Adrenal gland (tissue), 12 donors: ENCODE measurements around the gene PARD3B. TPM values are rescaled to one million over a fixed set of nuclear protein-coding genes. Genes with fewer than 3 reads are reported as not detected.

Source experiments
- DNase-seq, 7 donors: peaks; one replicate each; pipeline ENCODE4 v3.0.0-alpha.2; 2019 to 2020
- H3K27ac ChIP-seq, 5 donors: fragments of 200-600 bp; sonication (generic) in 4 of 5; 1 replicate in 3 of 5; 2 replicates in 2 of 5; pipeline versions ENCODE4 v1.5.1 to v1.8.0; 2016 to 2020; ENCODE audit warnings: mild to moderate bottlenecking in 1 of 5
- H3K27me3 ChIP-seq: fragments of 200-600 bp; 2 replicates; pipeline ENCODE4 v1.8.0; 2021
- H3K36me3 ChIP-seq, 2 donors: fragments of 200-600 bp; replicated peaks in 1 of 2; 1 replicate in 1 of 2; 2 replicates in 1 of 2; pipeline versions ENCODE4 v1.5.1 to v1.8.0; 2018 to 2022
- H3K4me1 ChIP-seq, 2 donors: fragments of 200-600 bp; replicated peaks in 1 of 2; 1 replicate in 1 of 2; 2 replicates in 1 of 2; pipeline versions ENCODE4 v1.5.1 to v1.8.0; 2018 to 2021
- H3K4me3 ChIP-seq, 4 donors: fragments of 200-600 bp; sonication (generic) in 3 of 4; one replicate each; pipeline ENCODE4 v1.5.1; 2016 to 2018
- H3K9me3 ChIP-seq, 3 donors: fragments of 200-600 bp; sonication (generic) in 1 of 3; replicated peaks in 1 of 3; 1 replicate in 2 of 3; 2 replicates in 1 of 3; pipeline versions ENCODE4 v1.5.1 to v1.8.0; 2016 to 2021
- CTCF ChIP-seq, 6 experiments: fragments of 450-650 bp in 4 of 6; fragments of 200-600 bp in 2 of 6; sonication (generic) in 1 of 6; IDR thresholded peaks; 1 replicate in 5 of 6; 2 replicates in 1 of 6; pipeline versions ENCODE4 v1.5.1 to v1.8.0; 2016 to 2021; ENCODE audit warnings: antibody characterized with exemption in 6 of 6, mild to moderate bottlenecking in 2 of 6, moderate library complexity in 1 of 6
- POLR2A ChIP-seq, 2 donors: fragments of 450-650 bp; IDR thresholded peaks; one replicate each; pipeline ENCODE4 v1.6.1; 2017; ENCODE audit warnings: antibody characterized with exemption in 2 of 2, mild to moderate bottlenecking in 2 of 2, moderate library complexity in 1 of 2
- WGBS, 4 donors: extraction: QIAGEN DNeasy Blood & Tissue Kit in 2 of 4; methylation state at CpG; one replicate each; pipeline versions ENCODE4 v1.1.5 to v1.1.7; 2013 to 2017; 5-methylcytosine and 5-hydroxymethylcytosine counted together
- intact Hi-C, 2 donors: fragments of 100-400 bp; cut with DNase I; formaldehyde crosslinking; loops; one replicate each; pipeline versions ENCODE4 v1.14.1 to v1.15.0; 2022 to 2023
- polyA plus RNA-seq, 3 donors: library from polyadenylated mRNA; stranded (reverse); fragments of 200-250 nt in 2 of 3; fragments of 350-450 nt in 1 of 3; fragmentation: Illumina TruSeq in 1 of 3; extraction: RNeasy Lipid Tissue Mini Kit (QIAGEN cat#74804) in 1 of 3; gene quantifications; one replicate each; pipeline ENCODE4 v1.2.3, GENCODE V29; 2013 to 2014
- total RNA-seq, 9 donors: library from RNA; depleted of rRNA in 4 of 9; stranded (reverse); fragments of >200 nt in 4 of 9; fragments of 120-200 nt in 1 of 9; fragmentation: NEBNext Ultra II Directional in 1 of 9; extraction: Animal tissue kit (Norgen Biotek cat#: 25700) in 1 of 9; gene quantifications; one replicate each; pipeline versions ENCODE4 v1.1.0 to v1.2.4, GENCODE V29; 2013 to 2023
- donor health status: healthy with polysubstance abuse.
- donor health status: Bipolar disorder and iron deficiency.
- donor health status: DM: yes; HTN: yes; CAD: no.
- donor health status: DM: no; HTN: no; CAD: no.
- donor health status: DM: no; HTN: no; CAD: no.
- donor health status: DM: yes; HTN: yes; CAD: no.

Gene PARD3B
- total and polyA plus RNA-seq, 12 donors = 1.9 to 20.4 (median 9.5) TPM

GRCh38 chr2:205259121-205259520 is 713.8 kb downstream of the PARD3B start:
- 87 to 93% (median 88%) methylated on average over 2 of the region's 2 CpGs for WGBS, 4 donors
- Histone ChIP-seq H3K27me3 (no peaks in the 10 kb centered on the region), H3K36me3 (no peaks in the 10 kb centered on the region), H3K4me1 (no peaks in the 10 kb centered on the region), H3K27ac (no peak overlapping the region), H3K9me3 (no peaks in the 10 kb centered on the region), H3K4me3 (no peak overlapping the region)
- intact Hi-C loops = no loop called here
- TF ChIP-seq CTCF (IDR thresholded peaks at IDR 0.05) (no peak), POLR2A (IDR thresholded peaks at IDR 0.05) (no peak)
- DNase-seq = no peak

GRCh38 chr2:205261516-205262020 is 716.3 kb downstream of the PARD3B start:
- Histone ChIP-seq H3K36me3 (no peaks in the 10 kb centered on the region), H3K9me3 (no peaks in the 10 kb centered on the region), H3K4me1 (no peaks in the 10 kb centered on the region), H3K27ac (no peak overlapping the region), H3K27me3 (no peaks in the 10 kb centered on the region), H3K4me3 (no peak overlapping the region)
- no peak for DNase-seq
- intact Hi-C loops = no loop called here
- WGBS, 4 donors = 81 to 92% (median 85%) methylated on average over 1 of the region's 1 CpG
- TF ChIP-seq CTCF (IDR thresholded peaks at IDR 0.05) (no peak), POLR2A (IDR thresholded peaks at IDR 0.05) (no peak)

- H3K27me3 ChIP-seq = no peaks in the 10 kb centered on the region
- intact Hi-C loops = no loop called here
- H3K36me3 ChIP-seq = no peaks in the 10 kb centered on the region
- 92 to 97% (median 94%) methylated on average over 2 of the region's 2 CpGs for WGBS, 4 donors
- H3K9me3 ChIP-seq = no peaks in the 10 kb centered on the region
- no peak overlapping the region for H3K4me3 ChIP-seq
- H3K4me1 ChIP-seq = no peaks in the 10 kb centered on the region
- no peak for DNase-seq
- no peak for TF ChIP-seq CTCF (IDR thresholded peaks at IDR 0.05)
- TF ChIP-seq POLR2A (IDR thresholded peaks at IDR 0.05) = no peak
- no peak overlapping the region for H3K27ac ChIP-seq
Measured at GRCh38 chr2:205267323-205267722, 722.0 kb downstream of the PARD3B start.

- WGBS, 4 donors = 56 to 69% (median 65%) methylated on average over 4 of the region's 4 CpGs
- TF ChIP-seq POLR2A (IDR thresholded peaks at IDR 0.05) = no peak
- TF ChIP-seq CTCF (IDR thresholded peaks at IDR 0.05) = no peak
- intact Hi-C loops = no loop called here
- H3K27me3 ChIP-seq = no peaks in the 10 kb centered on the region
- no peak overlapping the region for H3K27ac ChIP-seq
- DNase-seq = peak in 1 of 7 donors; percentile 12
- H3K9me3 ChIP-seq = no peaks in the 10 kb centered on the region
- no peak overlapping the region for H3K4me3 ChIP-seq
- H3K36me3 ChIP-seq = no peaks in the 10 kb centered on the region
- H3K4me1 ChIP-seq = no peaks in the 10 kb centered on the region
Measured at GRCh38 chr2:205270689-205271088, 725.4 kb downstream of the PARD3B start.
